ENCODE results near the gene MRTFA.

DNA sequence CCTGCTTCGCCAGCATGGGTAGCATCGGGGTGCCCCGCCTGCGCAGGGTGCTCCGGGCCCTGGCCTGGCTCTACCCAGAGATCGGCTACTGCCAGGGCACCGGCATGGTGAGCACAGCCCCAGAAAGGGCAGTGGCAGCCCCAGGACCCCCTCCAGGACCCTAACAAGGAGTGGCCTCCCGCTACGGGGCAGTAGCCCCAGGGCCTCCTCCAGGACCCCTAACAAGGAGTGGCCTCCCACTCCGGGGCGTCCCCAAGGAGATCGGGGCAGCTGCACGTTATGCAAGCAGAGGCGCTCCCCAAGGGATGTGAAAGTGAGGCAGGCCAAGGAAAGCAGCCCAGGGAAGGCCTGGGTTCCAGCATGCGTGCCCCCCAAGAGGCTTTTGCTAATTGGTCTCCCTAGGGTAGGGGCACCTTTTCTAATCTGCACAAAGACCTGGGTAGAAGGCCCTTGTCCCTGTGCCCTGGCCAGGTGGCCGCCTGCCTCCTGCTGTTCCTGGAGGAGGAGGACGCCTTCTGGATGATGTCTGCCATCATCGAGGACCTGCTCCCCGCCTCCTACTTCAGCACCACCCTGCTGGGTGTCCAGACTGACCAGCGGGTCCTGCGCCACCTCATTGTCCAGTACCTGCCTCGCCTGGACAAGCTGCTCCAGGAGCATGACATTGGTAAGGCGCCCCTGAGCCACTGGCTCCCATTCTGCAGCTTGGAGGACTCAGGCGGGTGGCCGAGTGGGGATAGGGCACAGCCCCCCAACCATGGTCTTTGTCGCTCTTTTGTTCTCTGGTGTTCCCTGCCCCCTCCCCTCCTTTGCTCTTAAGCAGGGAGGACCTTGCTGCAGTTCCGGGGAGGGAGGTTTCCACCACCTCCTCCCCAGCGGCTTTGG, 231.1 kb downstream of the MRTFA start:
- TF ChIP-seq POLR2A (IDR thresholded peaks at IDR 0.05; ENCODE audit: low read depth, low read length) = no peak
- peak; percentile 15; the same call in 1 of the 2 replicates for TF ChIP-seq POLR2AphosphoS5 (IDR thresholded peaks at IDR 0.05; ENCODE audit: low read depth, low read length)
- TF ChIP-seq TAF1 (IDR thresholded peaks at IDR 0.05; ENCODE audit: borderline replicate concordance, low read depth, low read length) = no peak
